Measurements from ENCODE around the gene AQP3. TPM values are rescaled to one million over a fixed set of nuclear protein-coding genes. Genes with fewer than 3 reads are reported as not detected.
A peak's percentile ranks its signal among the peaks of the same experiment; 100 is the strongest.

The AQP3 gene
- total and polyA plus RNA-seq, 2 of the 8 experiments (the other 6 are each of a cell fraction or from before 2014, with no cell fraction given), result 2.6 to 7.6 TPM

- no peak for DNase-seq (ENCODE audit: low read depth in 1 of 2, low spot score in 2 of 2)
- Histone ChIP-seq H2BK20ac (ENCODE audit: low read length) (peak overlapping the region; percentile 48; the same call in 1 of the 2 replicates), H3K14ac (ENCODE audit: insufficient read length) (no peak overlapping the region), H4K20me1 (replicated peaks in 1 of 2; ENCODE audit: control insufficient read depth in 1 of 2, insufficient read depth in 2 of 2, low read length in 2 of 2) (no peaks in the 10 kb centered on the region), H3K9ac (replicated peaks in 1 of 4; ENCODE audit: extremely low read depth in 1 of 4, low read depth in 3 of 4, low read length in 3 of 4) (no peak overlapping the region), H4K91ac (replicated peaks; ENCODE audit: insufficient read length, low read length) (no peak overlapping the region), H3K23ac (ENCODE audit: insufficient read length) (no peak overlapping the region), H4K8ac (ENCODE audit: extremely low read depth, insufficient read depth, low read length) (no peak overlapping the region), H3K79me2 (ENCODE audit: control insufficient read depth in 1 of 2, insufficient read depth in 2 of 2, low read length in 2 of 2) (no peaks in the 10 kb centered on the region), H3K23me2 (ENCODE audit: low read depth, low read length) (no peaks in the 10 kb centered on the region), H2AK5ac (ENCODE audit: low read depth, low read length) (peak overlapping the region; percentile 24; the same call in 1 of the 2 replicates), H3K79me1 (ENCODE audit: low read depth, low read length) (no peaks in the 10 kb centered on the region), H3K56ac (replicated peaks; ENCODE audit: insufficient read length, low read depth, low read length) (no peak overlapping the region), H3K9me3 (ENCODE audit: insufficient read depth in 2 of 2, low read depth in 1 of 2, low read length in 1 of 2) (no peaks in the 10 kb centered on the region), H4K5ac (ENCODE audit: insufficient read length, low read depth, low read length) (no peak overlapping the region), H2BK5ac (ENCODE audit: low read depth, low read length) (no peak overlapping the region), H3K36me3 (ENCODE audit: control insufficient read depth in 2 of 4, insufficient read depth in 4 of 4, low read length in 3 of 4) (no peaks in the 10 kb centered on the region), H2AFZ (ENCODE audit: low read length) (no peak overlapping the region), H3K27me3 (replicated peaks in 1 of 4; ENCODE audit: control insufficient read depth in 3 of 4, extremely low read depth in 1 of 4, insufficient read depth in 3 of 4, low read length in 3 of 4) (no peaks in the 10 kb centered on the region; a peak in 1 of 7 replicates), H3K18ac (ENCODE audit: extremely low read depth, low read length) (no peak overlapping the region; the same call in 1 of the 2 replicates), H2BK12ac (ENCODE audit: low read depth, low read length) (0 out of 2 replicates have a peak overlapping the region, but pooled peaks have one; percentile 60), H3K27ac (ENCODE audit: low read depth, low read length) (no peak overlapping the region), H3K4me2 (ENCODE audit: insufficient read depth in 1 of 2, low read depth in 2 of 2, low read length in 2 of 2) (no peak overlapping the region), H3K4ac (replicated peaks; ENCODE audit: insufficient read length, low read depth, low read length) (no peak overlapping the region), H3K4me1 (replicated peaks in 1 of 4; ENCODE audit: control insufficient read depth in 3 of 4, insufficient read depth in 4 of 4, low read length in 3 of 4) (peaks cover 0 to 14% (median 7%) of the 10 kb centered on the region in 4 experiments; a peak in 3 of 7 replicates), H3K4me3 (ENCODE audit: extremely low read depth in 1 of 4, insufficient read depth in 2 of 4, low read depth in 3 of 4, low read length in 4 of 4) (no peak overlapping the region), H2BK15ac (ENCODE audit: low read length) (0 out of 2 replicates have a peak overlapping the region, but pooled peaks have one; percentile 72), H2BK120ac (replicated peaks; ENCODE audit: low read depth, low read length) (no peak overlapping the region)
- WGBS, 2 experiments (ENCODE audit: extremely low coverage in 1 of 2, insufficient coverage in 1 of 2, insufficient read length in 1 of 2, insufficient replicate concordance in 2 of 2, low coverage in 1 of 2, low lambda C conversion rate in 2 of 2, missing lambda C conversion rate in 1 of 2), result 69% methylated on average over 7 of the region's 7 CpGs; no CpG with 5 or more reads in 1 of the 2 experiments
- POLR2A ChIA-PET (ENCODE audit: partially characterized antibody), result interaction anchor here (1.5 kb wide), 1 partner anchor 10 kb away, joined by 3 read pairs; no protein-coding TSS in a partner anchor
- CTCF ChIA-PET (ENCODE audit: partially characterized antibody), result interaction anchor here (0.8 to 9.1 kb wide), 9 partner anchors 9 to 35 kb away, joined by 3 to 63 read pairs (median 8); partner anchors contain the start of genes AQP3 and NOL6
- no peak for FAIRE-seq
- TF ChIP-seq KDM4A (IDR thresholded peaks at IDR 0.05; ENCODE audit: low read depth, low read length, severe bottlenecking) (no peak), RAD21 (IDR thresholded peaks at IDR 0.05 in 1 of 2, conservative IDR thresholded peaks at IDR 0.05 in 1 of 2; ENCODE audit: low read depth in 2 of 2, low read length in 2 of 2) (no peak), SIN3A (conservative IDR thresholded peaks at IDR 0.05 in 1 of 2, IDR thresholded peaks at IDR 0.05 in 1 of 2; ENCODE audit: low read depth in 1 of 2, low read length in 2 of 2) (no peak), SP1 (IDR thresholded peaks at IDR 0.05; ENCODE audit: low read depth, low read length) (no peak), SAP30 (IDR thresholded peaks at IDR 0.05; ENCODE audit: insufficient read depth, insufficient replicate concordance, low read length) (no peak), TAF1 (IDR thresholded peaks at IDR 0.05; ENCODE audit: low read depth, low read length) (no peak), RNF2 (IDR thresholded peaks at IDR 0.05; ENCODE audit: borderline replicate concordance, low read depth, low read length, missing control alignments, poor library complexity, severe bottlenecking) (no peak), RFX5 (IDR thresholded peaks at IDR 0.05; ENCODE audit: borderline replicate concordance, low read depth, low read length) (no peak), PHF8 (conservative IDR thresholded peaks at IDR 0.05; ENCODE audit: low read depth, low read length) (no peak), SP4 (IDR thresholded peaks at IDR 0.05; ENCODE audit: low read length) (no peak), CREB1 (IDR thresholded peaks at IDR 0.05) (no peak)
Observed at GRCh38 chr9:33438926-33439680, 8.3 kb downstream of the AQP3 start.
